Measurements from ENCODE around the gene TXNIP.

GRCh38 chr1:145947551-145947950 is 48.8 kb downstream of the TXNIP start:
- TF ChIP-seq CTCF (IDR thresholded peaks at IDR 0.05) (no peak), POLR2A (IDR thresholded peaks at IDR 0.05) (no peak)
